CD4-positive, alpha-beta T cell treated with Interleukin-6 at 100 ng/mL for 8 hours (primary cell): ENCODE results near the gene NFIB.

Source experiments
- DNase-seq: peaks from one replicate; pipeline ENCODE4 v3.0.0-alpha.2; 2020; ENCODE audit warnings: mixed read lengths, low spot score

The NFIB gene

GRCh38 chr9:14099737-14100136, 214.2 kb downstream of the NFIB start:
- DNase-seq: no peak

GRCh38 chr9:14098486-14099180, 215.3 kb downstream of the NFIB start:
- DNase-seq: no peak

- DNase-seq: no peak
These were observed 216.1 kb downstream of the NFIB start for GRCh38 chr9:14097666-14098415.

- DNase-seq: no peak
These were observed 216.7 kb downstream of the NFIB start for GRCh38 chr9:14097215-14097614.

- DNase-seq: no peak
These were observed 217.6 kb downstream of the NFIB start for GRCh38 chr9:14096258-14096922.

- DNase-seq: no peak
These were observed 218.7 kb downstream of the NFIB start for GRCh38 chr9:14095277-14095676.

GRCh38 chr9:14094491-14094890, 219.4 kb downstream of the NFIB start:
- no peak for DNase-seq

GRCh38 chr9:14092344-14092743, 221.6 kb downstream of the NFIB start:
- no peak for DNase-seq

- no peak for DNase-seq
These were observed 224.7 kb downstream of the NFIB start for GRCh38 chr9:14089051-14089803.

- no peak for DNase-seq
These were observed 226.4 kb downstream of the NFIB start for GRCh38 chr9:14087576-14087975.

- DNase-seq: no peak
These were observed 227.4 kb downstream of the NFIB start for GRCh38 chr9:14086495-14086894.

- no peak for DNase-seq
These were observed 228.1 kb downstream of the NFIB start for GRCh38 chr9:14085810-14086209.

GRCh38 chr9:14084867-14085266, 229.1 kb downstream of the NFIB start:
- no peak for DNase-seq

- no peak for DNase-seq
These were observed 230.6 kb downstream of the NFIB start for GRCh38 chr9:14083366-14083765.

- no peak for DNase-seq
These were observed 231.2 kb downstream of the NFIB start for GRCh38 chr9:14082732-14083131.

- no peak for DNase-seq
These were observed 232.2 kb downstream of the NFIB start for GRCh38 chr9:14081745-14082144.

GRCh38 chr9:14080959-14081542, 232.9 kb downstream of the NFIB start:
- DNase-seq: no peak

- DNase-seq: no peak
These were observed 234.5 kb downstream of the NFIB start for GRCh38 chr9:14079440-14079839.

GRCh38 chr9:14077672-14078071, 236.3 kb downstream of the NFIB start:
- DNase-seq: no peak

GRCh38 chr9:14075218-14075617, 238.7 kb downstream of the NFIB start:
- no peak for DNase-seq

GRCh38 chr9:14072850-14073249, 241.1 kb downstream of the NFIB start:
- DNase-seq: no peak

GRCh38 chr9:14071484-14071883, 242.5 kb downstream of the NFIB start:
- no peak for DNase-seq
